ENCODE data around the gene NXPH1.

DNA sequence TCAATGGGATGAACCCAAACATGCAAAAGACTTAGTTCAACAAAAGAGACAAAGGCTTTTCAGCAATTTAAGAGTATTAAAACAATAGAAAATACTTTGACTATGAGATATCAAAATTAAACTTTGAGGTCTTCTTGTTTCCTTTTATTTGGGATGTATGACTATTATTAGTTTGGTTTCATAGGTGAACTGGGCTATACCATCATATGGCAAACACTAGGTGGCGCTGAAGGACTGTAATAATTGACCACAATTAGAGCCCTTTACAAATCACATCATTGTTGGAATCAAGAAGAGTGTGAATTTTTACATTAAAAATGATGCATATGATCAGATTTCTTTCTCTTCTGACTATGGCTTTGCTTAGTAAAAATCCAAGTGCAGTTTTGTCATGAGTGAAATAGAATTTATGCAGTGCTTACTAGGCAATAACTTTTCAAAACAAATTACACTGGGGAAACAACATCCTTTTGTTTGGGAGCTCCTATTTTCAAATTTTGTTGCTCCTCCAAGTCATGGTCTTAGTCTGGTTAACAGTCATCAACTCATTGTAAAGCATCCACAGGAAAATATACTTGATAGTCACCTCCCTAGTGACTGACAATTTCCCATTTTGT lies 14.7 kb upstream of the NXPH1 start:
- TF ChIP-seq EZH2 (IDR thresholded peaks at IDR 0.05; ENCODE audit: insufficient read depth, poor library complexity, severe bottlenecking) (no peak), EZH2phosphoT487 (IDR thresholded peaks at IDR 0.05; ENCODE audit: insufficient read depth, low read depth) (no peak)
